Myocyte (in vitro differentiated cells): ENCODE data around the gene PIP4K2A. TPM values are rescaled to one million over a fixed set of nuclear protein-coding genes. Genes with fewer than 3 reads are reported as not detected.

Experiments used
- DNase-seq: peaks from one replicate; pipeline ENCODE4 v3.0.0-alpha.2; 2012; ENCODE audit warnings: low read depth
- total RNA-seq: library from RNA; depleted of rRNA; stranded (reverse); fragments of >200 nt; gene quantifications from 2 replicates; pipeline ENCODE4 v1.2.3, GENCODE V29; 2014

PIP4K2A gene
- total RNA-seq, 1 donor from 2014 or later, result 22.5 TPM

GRCh38 chr10:22489467-22489866, 224.9 kb downstream of the PIP4K2A start:
- DNase-seq, result no peak

GRCh38 chr10:22486431-22486830, 227.9 kb downstream of the PIP4K2A start:
- no peak for DNase-seq

Other genes starting within 250 kb of the PIP4K2A start
- not detected in 2 replicates for gene ARMC3, start 213.5 kb upstream of the PIP4K2A start, total RNA-seq